Neural crest cell (in vitro differentiated cells): Measurements from ENCODE around the gene RNF220. TPM values are rescaled to one million over a fixed set of nuclear protein-coding genes. Genes with fewer than 3 reads are reported as not detected.

ENCODE experiments used
- DNase-seq: peaks from one replicate; pipeline ENCODE4 v3.0.0; 2021; ENCODE audit warnings: low read depth, mixed read lengths, low spot score
- H3K27ac Mint-ChIP-seq: one replicate; pipeline ENCODE4 v1.8.0; 2021; ENCODE audit warnings: mild to moderate bottlenecking, mixed read lengths; ENCODE audit not compliant: unreplicated experiment
- H3K27me3 Mint-ChIP-seq: 2 replicates; pipeline ENCODE4 v1.8.0; 2021; ENCODE audit warnings: low read depth, mild to moderate bottlenecking, mixed read lengths
- H3K36me3 Mint-ChIP-seq: 2 replicates; pipeline ENCODE4 v1.8.0; 2021; ENCODE audit warnings: low read depth, mild to moderate bottlenecking, mixed read lengths
- H3K4me1 Mint-ChIP-seq: 2 replicates; pipeline ENCODE4 v1.8.0; 2021; ENCODE audit warnings: mixed read lengths
- H3K4me3 Mint-ChIP-seq: one replicate; pipeline ENCODE4 v1.8.0; 2021; ENCODE audit warnings: mild to moderate bottlenecking, mixed read lengths
- H3K9me3 Mint-ChIP-seq: 2 replicates; pipeline ENCODE4 v1.8.0; 2021; ENCODE audit warnings: mixed read lengths
- total RNA-seq: library from RNA; stranded (reverse); gene quantifications from 2 replicates; pipeline ENCODE4 v1.2.1, GENCODE V29; 2021
- TF ChIP-seq, protein P1 (sequence below): fragments of 200-600 bp; sonication (generic); conservative IDR thresholded peaks from 2 replicates; pipeline ENCODE4 v1.5.0; 2021; ENCODE audit warnings: antibody characterized with exemption, mild to moderate bottlenecking

The RNF220 gene
- total RNA-seq, 1 donor from 2014 or later = 96.7 TPM

DNA sequence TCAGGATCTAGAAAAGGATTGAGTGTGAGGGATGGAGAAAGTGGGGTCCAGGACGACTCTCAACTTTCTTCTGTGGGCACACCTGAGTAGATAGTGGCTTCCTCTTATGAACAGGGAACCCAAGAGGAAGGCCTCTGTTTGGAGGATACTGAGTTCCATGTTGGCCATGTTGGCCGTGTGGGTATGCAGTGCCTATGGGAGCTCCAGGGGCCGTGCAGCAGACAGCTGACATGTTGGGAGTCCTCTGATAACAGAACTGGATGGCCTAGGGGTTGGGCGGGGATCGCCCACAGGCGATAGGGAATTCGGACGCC is 226.2 kb downstream of the RNF220 start:
- H3K4me1 Mint-ChIP-seq = peaks cover 51% of the 10 kb centered on the region
- TF ChIP-seq, protein P1, sequence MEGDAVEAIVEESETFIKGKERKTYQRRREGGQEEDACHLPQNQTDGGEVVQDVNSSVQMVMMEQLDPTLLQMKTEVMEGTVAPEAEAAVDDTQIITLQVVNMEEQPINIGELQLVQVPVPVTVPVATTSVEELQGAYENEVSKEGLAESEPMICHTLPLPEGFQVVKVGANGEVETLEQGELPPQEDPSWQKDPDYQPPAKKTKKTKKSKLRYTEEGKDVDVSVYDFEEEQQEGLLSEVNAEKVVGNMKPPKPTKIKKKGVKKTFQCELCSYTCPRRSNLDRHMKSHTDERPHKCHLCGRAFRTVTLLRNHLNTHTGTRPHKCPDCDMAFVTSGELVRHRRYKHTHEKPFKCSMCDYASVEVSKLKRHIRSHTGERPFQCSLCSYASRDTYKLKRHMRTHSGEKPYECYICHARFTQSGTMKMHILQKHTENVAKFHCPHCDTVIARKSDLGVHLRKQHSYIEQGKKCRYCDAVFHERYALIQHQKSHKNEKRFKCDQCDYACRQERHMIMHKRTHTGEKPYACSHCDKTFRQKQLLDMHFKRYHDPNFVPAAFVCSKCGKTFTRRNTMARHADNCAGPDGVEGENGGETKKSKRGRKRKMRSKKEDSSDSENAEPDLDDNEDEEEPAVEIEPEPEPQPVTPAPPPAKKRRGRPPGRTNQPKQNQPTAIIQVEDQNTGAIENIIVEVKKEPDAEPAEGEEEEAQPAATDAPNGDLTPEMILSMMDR = no peak
- peak overlapping the region; percentile 96 for H3K4me3 Mint-ChIP-seq
- H3K9me3 Mint-ChIP-seq = no peaks in the 10 kb centered on the region
- no peak for DNase-seq
- no peaks in the 10 kb centered on the region for H3K27me3 Mint-ChIP-seq
- peaks cover 9% of the 10 kb centered on the region for H3K36me3 Mint-ChIP-seq
- peak overlapping the region; percentile 98 for H3K27ac Mint-ChIP-seq

GRCh38 chr1:44631647-44632539 is 226.8 kb downstream of the RNF220 start:
- Mint-ChIP-seq H3K4me1 (peaks cover 55% of the 10 kb centered on the region), H3K9me3 (no peaks in the 10 kb centered on the region), H3K4me3 (peak overlapping the region; percentile 96), H3K27ac (peak overlapping the region; percentile 99), H3K36me3 (peaks cover 9% of the 10 kb centered on the region), H3K27me3 (no peaks in the 10 kb centered on the region)
- TF ChIP-seq, protein P1 = no peak
- DNase-seq = peak; percentile 85

GRCh38 chr1:44632598-44632997 is 227.5 kb downstream of the RNF220 start:
- no peaks in the 10 kb centered on the region for H3K9me3 Mint-ChIP-seq
- DNase-seq = no peak
- peak overlapping the region; percentile 96 for H3K4me3 Mint-ChIP-seq
- peak overlapping the region; percentile 99 for H3K27ac Mint-ChIP-seq
- TF ChIP-seq, protein P1 = no peak
- no peaks in the 10 kb centered on the region for H3K27me3 Mint-ChIP-seq
- peaks cover 12% of the 10 kb centered on the region for H3K36me3 Mint-ChIP-seq
- H3K4me1 Mint-ChIP-seq = peaks cover 60% of the 10 kb centered on the region

GRCh38 chr1:44634606-44635189 is 229.6 kb downstream of the RNF220 start:
- peak overlapping the region; percentile 96 for H3K4me3 Mint-ChIP-seq
- H3K27ac Mint-ChIP-seq = no peak overlapping the region
- peaks cover 69% of the 10 kb centered on the region for H3K4me1 Mint-ChIP-seq

GRCh38 chr1:44635439-44635838 is 230.4 kb downstream of the RNF220 start:
- no peak for DNase-seq
- Mint-ChIP-seq H3K4me1 (peaks cover 68% of the 10 kb centered on the region), H3K27ac (no peak overlapping the region), H3K4me3 (peak overlapping the region; percentile 96), H3K9me3 (no peaks in the 10 kb centered on the region), H3K36me3 (peaks cover 12% of the 10 kb centered on the region), H3K27me3 (no peaks in the 10 kb centered on the region)
- TF ChIP-seq, protein P1 = no peak

More at GRCh38 chr1:44634606-44635189, 229.6 kb downstream of the RNF220 start:
- Mint-ChIP-seq H3K9me3 (no peaks in the 10 kb centered on the region), H3K27me3 (no peaks in the 10 kb centered on the region), H3K36me3 (peaks cover 12% of the 10 kb centered on the region)
- TF ChIP-seq, protein P1 = no peak
- no peak for DNase-seq
